ENCODE data around the gene NKX1-2.

Gene NKX1-2

DNA sequence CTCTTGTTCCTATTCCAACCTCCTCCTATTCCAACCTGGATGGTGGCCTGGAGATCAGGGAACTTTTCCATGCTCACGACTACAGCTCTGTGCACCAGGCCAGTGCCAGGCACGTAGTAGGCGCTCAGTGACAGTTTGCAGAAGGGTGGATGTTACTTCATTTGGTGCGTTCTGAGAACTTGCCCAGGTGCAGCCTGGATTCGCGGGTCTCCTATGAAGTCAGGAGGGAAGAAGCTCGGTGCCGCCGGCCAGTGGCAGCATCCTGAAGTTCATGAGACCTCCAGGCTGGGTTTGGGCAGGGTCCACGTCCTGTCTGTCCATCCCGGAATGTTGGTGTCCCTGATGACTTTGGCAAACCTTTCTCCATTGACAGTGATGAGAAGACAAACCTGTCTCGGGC is 33.0 kb upstream of the NKX1-2 start:
- Mint-ChIP-seq H3K36me3 (ENCODE audit: low read depth) (no peaks in the 10 kb centered on the region), H3K27ac (no peak overlapping the region), H3K4me1 (no peaks in the 10 kb centered on the region), H3K4me3 (no peak overlapping the region), H3K27me3 (no peaks in the 10 kb centered on the region), H3K9me3 (peaks cover 4% of the 10 kb centered on the region)
- no peak for ATAC-seq
- DNase-seq, result no peak

DNA sequence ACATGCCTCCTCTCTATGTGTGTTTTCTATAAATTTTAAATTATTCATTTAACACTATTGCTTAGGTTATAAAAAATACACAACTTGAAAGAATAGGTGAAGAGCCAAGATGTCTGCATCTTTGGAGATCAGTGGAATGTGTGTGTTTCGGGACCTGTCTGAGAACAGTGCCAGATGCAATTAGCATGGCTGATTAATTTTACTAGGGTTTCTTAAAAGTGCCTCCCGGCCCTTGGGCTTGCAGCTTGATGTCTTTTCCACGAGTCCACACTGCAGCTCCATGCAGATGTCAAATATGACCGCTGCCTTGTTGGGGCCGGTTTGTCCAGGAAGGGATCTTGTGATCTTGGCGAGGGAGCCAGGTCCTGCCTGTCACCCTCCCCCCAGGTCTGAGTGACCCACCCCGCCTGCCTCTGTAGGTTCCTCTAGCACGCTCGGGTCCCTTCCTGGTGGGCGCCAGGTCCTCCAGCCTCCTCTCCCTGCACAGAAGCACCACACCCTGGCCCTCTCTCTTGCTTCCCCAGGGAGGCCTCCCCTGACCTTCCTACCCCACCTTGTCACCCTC is 32.5 kb upstream of the NKX1-2 start:
- H3K4me3 Mint-ChIP-seq, result no peak overlapping the region
- DNase-seq (no peak), ATAC-seq (no peak)
- H3K27me3 Mint-ChIP-seq, result no peaks in the 10 kb centered on the region
- H3K27ac Mint-ChIP-seq, result no peak overlapping the region
- no peaks in the 10 kb centered on the region for H3K36me3 Mint-ChIP-seq (ENCODE audit: low read depth)
- H3K9me3 Mint-ChIP-seq, result peaks cover 4% of the 10 kb centered on the region
- no peaks in the 10 kb centered on the region for H3K4me1 Mint-ChIP-seq

DNA sequence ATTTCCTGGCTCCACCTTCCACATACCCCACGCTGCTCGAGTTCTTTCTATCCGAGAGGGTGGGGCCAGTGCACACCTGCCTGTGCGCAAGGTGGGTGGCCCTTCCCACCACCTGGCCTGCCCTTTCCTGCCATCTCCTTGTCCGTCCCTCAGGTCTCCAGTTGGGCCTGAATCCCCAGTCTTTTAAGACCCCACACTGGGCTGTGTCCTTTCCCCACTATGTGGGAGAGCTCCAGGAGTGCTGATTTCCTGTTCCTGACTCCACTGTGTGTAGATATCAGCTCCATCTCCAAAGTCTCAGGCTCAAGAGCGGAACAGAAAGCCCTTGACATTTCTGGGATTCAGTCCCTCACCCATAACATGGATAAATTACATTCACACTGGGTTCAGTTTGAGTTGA is 31.9 kb upstream of the NKX1-2 start:
- no peaks in the 10 kb centered on the region for H3K27me3 Mint-ChIP-seq
- no peaks in the 10 kb centered on the region for H3K36me3 Mint-ChIP-seq (ENCODE audit: low read depth)
- H3K9me3 Mint-ChIP-seq, result peaks cover 4% of the 10 kb centered on the region
- no peak for ATAC-seq
- H3K4me1 Mint-ChIP-seq, result no peaks in the 10 kb centered on the region
- DNase-seq, result no peak
- no peak overlapping the region for H3K27ac Mint-ChIP-seq
- H3K4me3 Mint-ChIP-seq, result no peak overlapping the region

DNA sequence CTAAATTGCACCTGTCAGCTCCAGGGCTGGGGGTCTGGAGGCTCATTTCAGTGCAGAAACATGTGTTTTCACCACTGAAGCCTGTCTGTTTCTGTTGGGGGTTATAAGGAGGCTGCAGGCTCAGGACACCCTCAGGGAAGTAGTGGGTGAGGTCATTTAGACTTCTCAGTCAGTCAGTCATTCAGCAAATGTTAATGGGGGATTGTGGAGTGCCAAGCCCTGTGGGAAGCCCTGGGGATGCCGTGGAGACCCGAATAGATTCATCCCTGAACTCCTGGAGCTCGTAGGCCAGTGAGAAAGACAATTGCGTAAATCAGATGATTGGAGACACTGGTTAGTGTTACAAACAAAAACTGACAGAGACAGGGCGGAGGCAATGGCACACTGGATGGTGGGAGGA is 31.0 kb upstream of the NKX1-2 start:
- Mint-ChIP-seq H3K4me1 (no peaks in the 10 kb centered on the region), H3K9me3 (peaks cover 2% of the 10 kb centered on the region), H3K27me3 (no peaks in the 10 kb centered on the region), H3K36me3 (ENCODE audit: low read depth) (no peaks in the 10 kb centered on the region), H3K4me3 (no peak overlapping the region), H3K27ac (no peak overlapping the region)
- no peak for ATAC-seq
- no peak for DNase-seq

DNA sequence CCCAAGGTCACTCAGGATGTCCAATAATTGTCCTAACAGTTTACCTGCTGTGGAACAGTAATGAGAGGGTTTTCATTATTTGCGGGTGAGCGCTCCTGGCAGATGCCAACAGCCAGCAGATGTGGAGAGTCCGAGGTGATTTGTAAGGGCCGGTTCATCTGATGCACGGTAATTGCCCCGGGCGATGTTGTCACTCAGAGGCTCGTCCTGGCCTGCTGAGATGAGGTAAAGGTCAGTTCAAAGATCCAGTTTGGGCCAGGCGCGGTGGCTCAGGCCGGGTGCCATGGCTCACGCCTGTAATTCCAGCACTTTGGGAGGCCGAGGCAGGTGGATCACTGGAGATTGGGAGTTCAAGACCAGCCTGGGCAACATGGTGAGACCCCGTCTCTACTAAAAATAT is 28.7 kb upstream of the NKX1-2 start:
- Mint-ChIP-seq H3K36me3 (ENCODE audit: low read depth) (no peaks in the 10 kb centered on the region), H3K9me3 (no peaks in the 10 kb centered on the region), H3K4me1 (peaks cover 2% of the 10 kb centered on the region), H3K4me3 (no peak overlapping the region), H3K27ac (no peak overlapping the region), H3K27me3 (no peaks in the 10 kb centered on the region)
- DNase-seq (no peak), ATAC-seq (no peak)

DNA sequence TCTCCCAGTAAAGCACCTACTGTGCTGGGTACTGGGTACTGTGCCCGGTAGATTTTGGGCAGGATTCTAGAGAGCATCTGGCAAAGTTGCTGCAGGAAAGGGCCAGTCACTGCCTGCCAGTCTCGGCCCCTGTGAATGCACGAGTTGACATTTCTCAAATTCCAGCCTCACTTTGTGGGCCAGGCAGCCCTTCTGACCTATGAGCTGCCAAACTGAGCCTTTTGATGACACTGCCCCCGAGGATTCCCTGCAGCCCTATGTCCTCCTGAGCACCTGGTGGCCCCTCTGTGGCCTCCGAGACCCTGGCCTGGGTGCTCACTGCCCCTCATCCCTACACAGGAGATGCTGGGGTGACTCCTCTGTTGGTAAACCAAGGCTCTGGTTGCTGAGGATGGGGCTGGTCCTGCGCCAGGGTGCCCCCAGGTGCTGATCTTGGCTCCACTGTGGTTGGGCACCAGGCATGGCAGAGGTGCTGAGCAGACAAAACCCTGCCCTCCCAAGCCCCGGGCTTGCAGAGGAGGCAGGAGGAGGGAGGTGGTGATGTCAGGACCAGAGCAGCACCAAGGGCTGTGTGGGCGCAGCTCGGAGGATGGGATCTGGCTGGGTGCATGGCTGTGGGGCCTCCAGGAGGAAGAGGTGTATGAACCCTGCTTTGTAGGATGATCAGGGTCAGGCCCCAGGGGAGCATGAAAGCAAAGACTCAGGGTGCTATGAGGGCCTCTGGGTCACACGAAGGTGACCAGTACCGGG is 28.0 kb upstream of the NKX1-2 start:
- DNase-seq (no peak), ATAC-seq (no peak)
- Mint-ChIP-seq H3K36me3 (ENCODE audit: low read depth) (no peaks in the 10 kb centered on the region), H3K27ac (no peak overlapping the region), H3K4me3 (no peak overlapping the region), H3K4me1 (peaks cover 5% of the 10 kb centered on the region), H3K27me3 (no peaks in the 10 kb centered on the region), H3K9me3 (no peaks in the 10 kb centered on the region)

DNA sequence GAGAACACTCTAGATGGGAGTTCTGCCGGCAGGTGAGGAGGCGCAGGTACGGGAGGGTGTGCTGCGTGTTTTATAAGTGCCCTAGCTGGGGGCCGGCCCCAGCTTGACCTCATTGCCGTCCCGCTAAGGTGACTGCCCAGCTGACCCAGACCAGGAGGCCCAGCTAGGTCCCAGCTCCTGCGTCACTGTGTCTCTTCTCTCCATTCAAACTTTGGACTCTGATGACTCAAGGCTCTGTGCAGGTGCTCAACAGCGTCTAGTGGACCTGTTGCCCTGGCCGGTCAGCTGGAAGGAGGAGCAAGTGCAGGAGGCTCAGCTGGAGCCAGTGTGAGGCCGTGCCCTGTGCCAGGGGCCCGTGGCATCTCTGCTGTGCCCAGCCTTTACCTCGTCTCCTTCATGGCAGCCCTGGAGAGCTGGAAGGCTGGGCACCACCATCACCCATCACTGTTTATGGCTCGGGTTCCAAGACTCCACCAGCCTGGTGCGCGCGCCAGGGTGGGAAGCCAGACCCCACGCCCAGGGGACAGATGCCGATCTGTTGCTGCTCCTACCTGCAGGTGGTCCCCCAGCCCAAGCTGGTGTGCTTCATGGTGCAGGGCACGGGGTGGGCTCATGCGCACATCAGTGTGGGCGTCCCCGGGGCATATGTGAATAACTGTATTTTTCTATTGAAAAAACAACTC is 26.3 kb upstream of the NKX1-2 start:
- Mint-ChIP-seq H3K27me3 (no peaks in the 10 kb centered on the region), H3K9me3 (no peaks in the 10 kb centered on the region), H3K27ac (no peak overlapping the region), H3K36me3 (ENCODE audit: low read depth) (no peaks in the 10 kb centered on the region), H3K4me1 (peaks cover 5% of the 10 kb centered on the region), H3K4me3 (no peak overlapping the region)
- DNase-seq (no peak), ATAC-seq (no peak)

DNA sequence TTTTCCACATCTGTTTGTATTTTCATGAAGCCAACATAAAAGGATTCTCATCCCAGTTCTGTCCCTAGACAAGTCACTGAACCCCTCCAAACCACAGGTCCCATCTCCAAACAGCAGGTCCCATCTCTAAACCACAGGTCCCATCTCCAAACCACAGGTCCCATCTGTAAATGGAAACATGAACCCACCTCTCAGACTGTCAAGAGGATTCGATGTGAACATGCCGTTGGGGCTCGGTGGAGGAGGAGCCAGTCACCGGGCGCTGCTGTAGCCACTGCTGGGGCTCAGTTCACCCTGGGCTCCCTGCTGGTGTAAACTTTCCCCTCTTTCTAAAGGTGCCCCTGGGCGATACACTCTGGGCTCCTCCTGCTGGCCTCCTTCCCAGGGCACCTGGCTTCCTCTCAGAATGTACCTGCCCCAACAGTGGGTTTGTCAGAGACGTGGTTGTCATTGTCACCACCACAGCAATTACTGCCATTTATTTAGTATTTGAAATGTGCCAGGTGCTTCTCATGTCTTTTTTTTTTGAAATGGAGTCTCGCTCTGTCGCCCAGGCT is 24.8 kb upstream of the NKX1-2 start:
- H3K36me3 Mint-ChIP-seq (ENCODE audit: low read depth), result no peaks in the 10 kb centered on the region
- no peak for ATAC-seq
- no peak overlapping the region for H3K4me3 Mint-ChIP-seq
- no peak for DNase-seq
- no peaks in the 10 kb centered on the region for H3K27me3 Mint-ChIP-seq
- H3K9me3 Mint-ChIP-seq, result no peaks in the 10 kb centered on the region
- H3K4me1 Mint-ChIP-seq, result peaks cover 5% of the 10 kb centered on the region
- H3K27ac Mint-ChIP-seq, result no peak overlapping the region

DNA sequence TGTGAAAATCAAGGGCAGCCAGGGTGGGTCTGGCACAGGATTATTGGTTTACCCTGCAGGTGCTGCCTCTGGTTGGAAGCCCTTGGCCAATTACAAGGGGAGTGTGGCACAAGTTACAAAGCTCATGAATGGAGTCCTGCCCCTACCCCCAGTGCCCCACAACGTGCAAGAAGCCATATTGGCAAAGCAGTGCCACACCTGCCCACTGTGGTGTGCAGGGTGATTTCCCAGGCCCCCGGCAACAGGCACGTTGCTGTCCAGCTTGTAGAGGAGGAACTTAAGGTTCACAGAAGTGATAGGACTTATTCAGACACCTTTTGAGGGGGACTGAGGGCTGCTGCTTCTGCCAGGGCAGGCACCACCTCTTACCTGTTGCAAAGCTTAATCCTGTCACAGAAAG is 23.2 kb upstream of the NKX1-2 start:
- no peak for ATAC-seq
- Mint-ChIP-seq H3K36me3 (ENCODE audit: low read depth) (no peaks in the 10 kb centered on the region), H3K4me1 (peaks cover 5% of the 10 kb centered on the region), H3K27me3 (no peaks in the 10 kb centered on the region), H3K27ac (no peak overlapping the region), H3K4me3 (no peak overlapping the region), H3K9me3 (no peaks in the 10 kb centered on the region)
- DNase-seq, result no peak

DNA sequence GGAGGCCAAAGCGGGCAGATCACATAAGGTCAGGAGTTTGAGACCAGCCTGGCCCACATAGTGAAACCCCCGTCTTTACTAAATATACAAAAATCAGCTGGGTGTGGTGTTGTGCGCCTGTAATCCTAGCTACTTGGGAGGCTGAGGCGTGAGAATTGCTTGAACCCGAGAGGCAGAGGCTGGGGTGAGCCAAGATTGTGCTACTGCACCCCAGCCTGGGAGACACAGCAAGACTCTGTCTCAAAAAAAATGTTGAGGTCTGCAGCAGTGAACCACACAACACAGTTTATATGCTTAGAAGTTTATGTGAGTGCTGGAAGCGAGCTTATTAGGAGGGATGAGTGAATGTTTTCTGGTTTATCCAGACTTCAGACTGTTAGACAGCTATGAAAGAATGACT is 22.2 kb upstream of the NKX1-2 start:
- H3K27me3 Mint-ChIP-seq, result no peaks in the 10 kb centered on the region
- no peak for DNase-seq
- no peaks in the 10 kb centered on the region for H3K36me3 Mint-ChIP-seq (ENCODE audit: low read depth)
- H3K4me3 Mint-ChIP-seq, result no peak overlapping the region
- H3K27ac Mint-ChIP-seq, result no peak overlapping the region
- H3K4me1 Mint-ChIP-seq, result peaks cover 5% of the 10 kb centered on the region
- no peak for ATAC-seq
- H3K9me3 Mint-ChIP-seq, result no peaks in the 10 kb centered on the region

DNA sequence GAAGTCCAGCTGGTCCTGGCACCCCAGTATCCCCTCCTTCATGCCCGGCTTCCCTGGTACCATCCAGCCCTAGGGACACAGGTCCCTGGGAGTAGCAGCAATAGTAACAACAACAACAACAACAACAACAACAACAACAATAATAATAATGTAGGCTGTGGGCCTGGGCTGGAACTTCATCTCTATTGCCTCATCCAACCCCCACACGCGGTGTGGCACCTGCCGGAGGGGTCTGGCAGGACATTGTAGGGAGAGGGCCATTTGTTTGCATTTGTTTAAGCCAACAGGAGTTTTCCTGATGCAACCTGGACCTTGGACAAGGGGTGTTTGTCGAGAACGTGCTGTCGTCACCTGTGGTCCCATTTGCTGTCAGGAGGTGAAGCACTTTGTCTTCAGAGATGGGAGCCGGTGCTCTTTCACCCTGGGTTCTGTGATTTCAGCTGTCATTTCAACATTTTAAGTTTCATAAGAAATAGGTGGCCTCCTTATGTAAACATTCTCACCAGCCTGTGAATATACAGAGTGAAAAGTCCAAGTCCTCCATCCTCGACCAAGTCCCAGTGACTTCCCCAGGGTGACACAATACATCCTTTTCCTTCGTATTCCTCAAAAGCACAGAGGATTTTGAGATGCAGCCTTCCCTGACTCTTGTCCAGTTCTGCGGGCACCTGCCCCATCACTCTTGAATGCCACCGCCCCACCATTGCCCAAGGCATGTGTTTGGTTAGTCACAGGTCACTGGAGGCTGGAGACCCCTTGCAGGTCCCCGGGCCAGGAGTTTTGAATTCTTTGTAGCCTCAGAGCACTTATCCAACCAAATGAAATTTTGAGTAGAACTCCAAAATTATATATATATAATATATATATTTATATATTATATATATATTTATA is 21.0 kb upstream of the NKX1-2 start:
- no peak for DNase-seq
- Mint-ChIP-seq H3K27ac (no peak overlapping the region), H3K27me3 (no peaks in the 10 kb centered on the region), H3K36me3 (ENCODE audit: low read depth) (no peaks in the 10 kb centered on the region), H3K4me3 (no peak overlapping the region), H3K4me1 (peaks cover 7% of the 10 kb centered on the region), H3K9me3 (no peaks in the 10 kb centered on the region)
- ATAC-seq, result no peak

DNA sequence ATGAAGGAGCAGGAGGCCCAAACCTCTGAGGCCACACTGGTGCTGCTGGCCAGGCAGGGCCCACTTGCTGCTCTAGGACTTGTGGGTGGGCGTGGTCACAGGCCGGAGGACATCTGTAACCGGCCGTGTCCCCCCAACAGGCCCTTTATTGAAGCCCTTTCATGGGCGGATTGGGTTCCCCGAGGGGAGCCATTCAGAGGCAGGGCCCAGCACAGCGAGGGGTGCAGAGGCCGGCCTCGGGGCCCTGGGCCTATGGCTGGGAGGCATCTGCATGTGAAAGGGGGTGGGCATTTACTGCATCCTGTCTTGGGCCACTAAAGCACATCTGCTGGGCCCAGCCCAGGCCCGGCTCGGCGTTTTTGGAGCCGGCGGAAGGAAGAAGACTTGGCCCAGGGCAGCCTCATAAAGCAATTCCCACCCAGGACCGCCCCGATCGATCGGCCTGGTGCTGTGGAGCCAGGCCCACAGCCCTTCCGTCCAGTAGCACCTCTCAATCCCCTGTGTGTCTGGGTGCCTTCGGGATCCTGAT is 20.2 kb upstream of the NKX1-2 start:
- peaks cover 14% of the 10 kb centered on the region for H3K4me1 Mint-ChIP-seq
- no peak overlapping the region for H3K27ac Mint-ChIP-seq
- no peaks in the 10 kb centered on the region for H3K36me3 Mint-ChIP-seq (ENCODE audit: low read depth)
- DNase-seq (no peak), ATAC-seq (no peak)
- H3K27me3 Mint-ChIP-seq, result no peaks in the 10 kb centered on the region
- H3K9me3 Mint-ChIP-seq, result no peaks in the 10 kb centered on the region
- H3K4me3 Mint-ChIP-seq, result no peak overlapping the region

DNA sequence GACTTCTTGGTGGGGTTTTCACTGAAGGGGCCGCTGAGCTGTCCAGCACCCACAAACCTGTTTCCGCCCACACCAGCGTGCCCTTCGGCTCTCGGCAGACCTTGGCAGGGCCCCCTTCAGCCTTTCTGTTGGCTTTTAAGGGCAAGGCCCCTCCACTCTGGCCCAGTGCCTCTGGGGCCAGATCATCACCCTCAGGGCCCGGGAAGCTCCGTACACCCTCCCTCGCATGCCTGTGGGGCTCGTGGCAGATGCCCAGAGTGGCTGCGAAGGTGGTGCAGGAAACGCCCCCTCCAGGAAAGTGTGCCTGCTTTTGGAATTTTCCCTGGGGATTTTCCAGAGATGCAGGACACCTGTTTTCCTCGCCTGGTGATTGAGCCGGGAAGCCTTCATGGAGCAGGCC is 18.8 kb upstream of the NKX1-2 start:
- no peak for DNase-seq
- H3K9me3 Mint-ChIP-seq, result no peaks in the 10 kb centered on the region
- H3K27ac Mint-ChIP-seq, result no peak overlapping the region
- H3K36me3 Mint-ChIP-seq (ENCODE audit: low read depth), result peaks cover 3% of the 10 kb centered on the region
- no peaks in the 10 kb centered on the region for H3K27me3 Mint-ChIP-seq
- H3K4me3 Mint-ChIP-seq, result no peak overlapping the region
- ATAC-seq, result no peak
- peaks cover 21% of the 10 kb centered on the region for H3K4me1 Mint-ChIP-seq

DNA sequence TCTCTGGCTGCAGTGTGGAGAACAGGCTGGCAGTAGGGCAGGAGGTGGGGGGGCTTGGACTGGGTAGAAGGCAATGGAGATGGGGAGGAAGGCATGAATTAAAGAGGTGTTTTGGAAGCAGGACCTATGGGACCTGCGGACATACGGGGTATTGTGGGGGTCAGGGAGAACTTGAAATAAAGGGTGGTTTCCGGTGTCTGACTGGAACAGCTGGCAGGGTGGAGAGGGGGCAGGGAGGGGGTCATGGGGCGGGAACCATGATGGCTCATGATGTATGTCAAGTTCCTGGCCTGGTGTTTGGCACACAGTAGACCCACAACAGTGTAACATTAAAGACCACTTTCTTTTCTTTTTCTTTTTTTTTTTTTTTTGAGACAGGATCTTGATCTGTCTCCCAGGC is 17.3 kb upstream of the NKX1-2 start:
- Mint-ChIP-seq H3K4me1 (peaks cover 21% of the 10 kb centered on the region), H3K27me3 (no peaks in the 10 kb centered on the region), H3K9me3 (no peaks in the 10 kb centered on the region), H3K4me3 (no peak overlapping the region), H3K27ac (no peak overlapping the region), H3K36me3 (ENCODE audit: low read depth) (peaks cover 3% of the 10 kb centered on the region)
- ATAC-seq (no peak), DNase-seq (no peak)
